ENCODE results near the gene KIF26B.

KIF26B gene

DNA sequence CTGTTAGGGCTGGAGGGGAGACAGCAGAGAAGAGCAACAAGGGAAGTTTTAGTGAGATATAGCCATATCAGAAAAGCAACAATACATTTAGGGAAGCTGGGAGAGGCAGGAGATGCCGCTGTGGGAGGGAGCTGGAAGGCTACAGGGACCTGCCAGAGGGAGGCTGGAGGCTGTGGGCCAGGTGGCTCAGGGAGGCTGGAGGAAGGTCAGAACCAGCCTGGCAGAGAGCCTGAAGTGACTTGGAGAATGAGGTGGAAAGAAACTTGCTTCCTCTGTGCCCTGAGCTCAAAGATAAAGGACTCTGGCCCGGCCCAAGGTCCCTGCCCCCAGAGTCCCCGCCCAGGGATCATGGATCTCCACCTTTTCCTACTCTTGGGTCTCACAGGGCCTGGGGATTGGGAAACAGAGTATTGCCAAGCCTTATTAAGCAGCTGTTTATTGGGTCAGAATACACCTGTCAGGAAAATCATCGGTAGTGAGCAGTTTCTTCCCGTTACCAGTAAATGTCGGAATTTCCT, 85.9 kb downstream of the KIF26B start:
- TF ChIP-seq, protein P1, sequence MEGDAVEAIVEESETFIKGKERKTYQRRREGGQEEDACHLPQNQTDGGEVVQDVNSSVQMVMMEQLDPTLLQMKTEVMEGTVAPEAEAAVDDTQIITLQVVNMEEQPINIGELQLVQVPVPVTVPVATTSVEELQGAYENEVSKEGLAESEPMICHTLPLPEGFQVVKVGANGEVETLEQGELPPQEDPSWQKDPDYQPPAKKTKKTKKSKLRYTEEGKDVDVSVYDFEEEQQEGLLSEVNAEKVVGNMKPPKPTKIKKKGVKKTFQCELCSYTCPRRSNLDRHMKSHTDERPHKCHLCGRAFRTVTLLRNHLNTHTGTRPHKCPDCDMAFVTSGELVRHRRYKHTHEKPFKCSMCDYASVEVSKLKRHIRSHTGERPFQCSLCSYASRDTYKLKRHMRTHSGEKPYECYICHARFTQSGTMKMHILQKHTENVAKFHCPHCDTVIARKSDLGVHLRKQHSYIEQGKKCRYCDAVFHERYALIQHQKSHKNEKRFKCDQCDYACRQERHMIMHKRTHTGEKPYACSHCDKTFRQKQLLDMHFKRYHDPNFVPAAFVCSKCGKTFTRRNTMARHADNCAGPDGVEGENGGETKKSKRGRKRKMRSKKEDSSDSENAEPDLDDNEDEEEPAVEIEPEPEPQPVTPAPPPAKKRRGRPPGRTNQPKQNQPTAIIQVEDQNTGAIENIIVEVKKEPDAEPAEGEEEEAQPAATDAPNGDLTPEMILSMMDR (IDR thresholded peaks at IDR 0.05; ENCODE audit: low read depth, low read length, missing control alignments) = no peak
- no peak for DNase-seq (ENCODE audit: low read depth)
- no peak overlapping the region for H3K4me3 ChIP-seq (ENCODE audit: low read depth, low read length)
- in situ Hi-C loops (cut with HindIII; ENCODE audit: low sequenced_read_pairs) = no loop called here

DNA sequence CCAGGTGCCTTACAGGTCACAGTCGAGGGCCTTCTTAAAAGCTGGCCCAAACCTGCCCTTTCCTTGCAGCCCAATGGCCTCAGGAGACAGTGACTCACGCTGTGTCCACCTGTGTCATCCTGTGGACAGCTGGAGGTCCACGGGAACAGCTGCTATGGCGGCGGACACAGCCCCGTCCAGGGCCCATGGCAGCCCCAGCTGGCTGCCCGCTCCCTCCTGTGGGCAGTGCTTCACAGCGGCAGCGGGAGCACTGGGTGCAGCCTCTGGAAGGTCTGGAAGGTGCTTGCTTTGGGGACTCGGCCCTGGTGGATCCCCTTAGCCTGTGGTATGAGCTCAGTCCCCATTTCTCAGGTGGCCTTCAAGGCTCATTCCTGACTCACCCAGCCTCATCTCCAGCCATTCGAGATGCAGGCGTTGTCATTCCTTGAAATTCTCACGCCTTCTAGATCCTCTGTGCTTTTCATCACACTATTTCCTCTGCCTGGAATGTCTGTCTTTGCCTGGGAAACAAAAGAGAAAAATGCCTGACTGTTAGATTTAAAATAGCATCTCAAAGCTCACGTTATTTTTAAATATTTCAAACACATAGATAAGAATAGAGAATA, 86.8 kb downstream of the KIF26B start:
- no peak overlapping the region for H3K4me3 ChIP-seq (ENCODE audit: low read depth, low read length)
- TF ChIP-seq, protein P1 (IDR thresholded peaks at IDR 0.05; ENCODE audit: low read depth, low read length, missing control alignments) = no peak
- DNase-seq (ENCODE audit: low read depth) = no peak
- in situ Hi-C loops (cut with HindIII; ENCODE audit: low sequenced_read_pairs) = no loop called here

DNA sequence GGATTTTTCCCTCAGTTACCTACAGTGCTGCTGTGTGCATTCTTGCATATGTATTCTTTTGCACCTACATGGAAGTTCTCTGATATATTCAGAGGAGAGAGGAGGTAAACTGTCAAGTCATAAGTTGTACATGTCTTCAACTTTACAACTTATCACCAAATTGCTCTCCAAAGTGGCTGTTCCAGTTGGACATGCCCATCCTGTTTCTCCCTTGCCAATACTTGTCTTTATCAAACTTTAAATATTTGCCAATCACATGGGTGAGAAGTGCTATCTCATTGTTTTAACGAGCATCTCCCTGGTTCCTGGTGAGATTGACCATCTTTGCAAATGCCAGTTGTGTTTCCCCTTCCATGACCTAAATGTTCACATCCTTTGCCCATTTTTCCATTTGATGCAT, 88.2 kb downstream of the KIF26B start:
- H3K4me3 ChIP-seq (ENCODE audit: low read depth, low read length) = no peak overlapping the region
- no peak for DNase-seq (ENCODE audit: low read depth)
- in situ Hi-C loops (cut with HindIII; ENCODE audit: low sequenced_read_pairs) = no loop called here
- TF ChIP-seq, protein P1 (IDR thresholded peaks at IDR 0.05; ENCODE audit: low read depth, low read length, missing control alignments) = no peak

DNA sequence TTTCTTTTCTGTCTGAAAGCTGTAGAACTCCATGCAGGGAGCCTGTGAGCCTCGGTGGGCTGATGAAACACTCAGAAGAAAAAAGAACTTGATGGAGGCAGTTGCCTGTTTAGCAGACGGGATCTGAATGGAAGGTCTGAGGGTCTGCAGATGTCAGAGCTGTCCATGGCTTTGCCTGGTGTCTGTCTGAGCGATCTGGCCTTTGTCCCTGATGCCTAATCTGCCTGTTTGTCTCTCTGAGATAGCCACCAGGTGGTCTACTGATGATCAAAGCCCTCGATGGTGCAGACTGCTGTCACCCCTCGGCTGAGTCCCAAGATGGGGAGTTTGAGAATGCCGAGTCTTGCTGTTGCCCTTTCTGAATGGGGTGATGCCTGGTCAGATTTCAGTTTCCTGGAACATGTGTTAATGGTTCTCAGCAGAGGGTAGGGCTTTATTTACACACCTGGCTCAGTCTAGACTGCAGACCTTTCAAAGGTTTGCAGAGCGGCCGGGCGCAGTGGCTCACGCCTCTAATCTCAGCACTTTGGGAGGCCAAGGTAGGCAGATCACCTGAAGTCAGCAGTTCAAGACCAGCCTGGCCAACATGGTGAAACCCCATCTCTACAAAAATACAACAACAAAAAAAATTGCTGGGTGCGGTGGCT, 90.4 kb downstream of the KIF26B start:
- DNase-seq (ENCODE audit: low read depth) = no peak
- TF ChIP-seq, protein P1 (IDR thresholded peaks at IDR 0.05; ENCODE audit: low read depth, low read length, missing control alignments) = no peak
- in situ Hi-C loops (cut with HindIII; ENCODE audit: low sequenced_read_pairs) = no loop called here
- H3K4me3 ChIP-seq (ENCODE audit: low read depth, low read length) = no peak overlapping the region

DNA sequence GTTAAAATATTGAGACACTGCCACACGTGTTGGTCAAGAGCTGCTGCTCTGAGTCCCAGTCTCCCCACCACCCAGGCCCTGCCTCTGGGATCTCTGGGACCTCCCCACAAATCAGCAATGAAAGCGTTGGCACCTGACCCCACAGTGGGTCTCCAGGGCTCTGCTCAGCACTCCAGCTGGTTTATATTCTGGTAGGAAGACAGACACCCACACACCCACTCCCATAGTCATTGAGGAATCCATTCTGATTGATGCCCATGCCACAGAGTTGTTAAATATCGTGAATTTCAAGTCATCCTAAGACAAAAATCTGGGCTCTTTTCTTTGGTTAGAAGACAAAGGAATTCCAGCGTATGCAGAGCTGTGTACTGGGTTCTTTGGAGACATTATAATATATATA, 91.6 kb downstream of the KIF26B start:
- TF ChIP-seq, protein P1 (IDR thresholded peaks at IDR 0.05; ENCODE audit: low read depth, low read length, missing control alignments) = no peak
- no peak for DNase-seq (ENCODE audit: low read depth)
- H3K4me3 ChIP-seq (ENCODE audit: low read depth, low read length) = no peak overlapping the region
- in situ Hi-C loops (cut with HindIII; ENCODE audit: low sequenced_read_pairs) = no loop called here

DNA sequence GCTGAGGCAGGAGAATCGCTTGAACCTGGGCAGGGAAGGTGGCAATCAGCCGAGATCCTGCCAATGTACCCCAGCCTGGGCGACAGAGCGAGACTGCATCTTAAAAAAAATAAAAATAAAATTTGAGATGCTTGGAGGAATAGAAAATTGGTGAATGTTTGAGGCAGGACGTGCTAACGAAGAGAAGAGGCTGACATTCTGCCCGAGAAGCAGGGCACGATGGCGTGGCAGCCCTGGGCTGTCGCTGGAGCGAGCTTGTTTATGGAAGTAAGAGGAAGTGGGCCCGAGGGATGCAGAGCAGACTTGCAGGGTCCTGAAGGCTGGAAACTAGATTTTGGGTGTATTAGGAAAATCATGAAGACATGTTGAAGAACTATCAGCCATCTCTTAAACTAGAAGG, 92.6 kb downstream of the KIF26B start:
- no peak for DNase-seq (ENCODE audit: low read depth)
- TF ChIP-seq, protein P1 (IDR thresholded peaks at IDR 0.05; ENCODE audit: low read depth, low read length, missing control alignments) = no peak
- in situ Hi-C loops (cut with HindIII; ENCODE audit: low sequenced_read_pairs) = no loop called here
- no peak overlapping the region for H3K4me3 ChIP-seq (ENCODE audit: low read depth, low read length)

Data from astrocyte of the cerebellum (primary cell).